ENCODE measurements around the gene ACAD10. TPM values are rescaled to one million over a fixed set of nuclear protein-coding genes. Genes with fewer than 3 reads are reported as not detected.

Gene ACAD10
- total RNA-seq, 1 experiment from 2014 or later, result 30.8 TPM

- Histone ChIP-seq H3K27ac (ENCODE audit: low read length) (no peak overlapping the region), H3K9me3 (ENCODE audit: control insufficient read depth, insufficient read depth, low read depth, low read length) (no peaks in the 10 kb centered on the region), H3K4me1 (ENCODE audit: control insufficient read depth, insufficient read depth, low read length) (no peaks in the 10 kb centered on the region), H3K4me3 (ENCODE audit: low read depth in 2 of 2, low read length in 2 of 2) (no peak overlapping the region), H3K27me3 (ENCODE audit: control insufficient read depth, insufficient read depth, low read length) (no peaks in the 10 kb centered on the region), H3K36me3 (ENCODE audit: control insufficient read depth, insufficient read depth, low read length) (no peaks in the 10 kb centered on the region)
- ATAC-seq, result no peak
- intact Hi-C loops (cut with micrococcal nuclease; ENCODE audit: unreplicated experiment), result no loop called here
- in situ Hi-C loops (cut with HindIII; ENCODE audit: low pct_unique_long_range_greater_than_20kb, low sequenced_read_pairs), result no loop called here
- ChIA-PET CTCF (no interaction called here), POLR2A (no interaction called here)
- no TSS peak for BruUV-seq (replicated peaks)
- no peak for DNase-seq (ENCODE audit: low read depth, low spot score)
- no peak for TF ChIP-seq CTCF (IDR thresholded peaks at IDR 0.05)
- no peak for TF ChIP-seq SIN3A (IDR thresholded peaks at IDR 0.05; ENCODE audit: borderline replicate concordance, insufficient read depth, low read depth, low read length)
- no peak for TF ChIP-seq REST (IDR thresholded peaks at IDR 0.05; ENCODE audit: insufficient read depth in 1 of 2, low read depth in 2 of 2, low read length in 1 of 2)
- TF ChIP-seq TCF7L2 (IDR thresholded peaks at IDR 0.05; ENCODE audit: low read depth, low read length), result no peak
- TF ChIP-seq POLR2AphosphoS5 (IDR thresholded peaks at IDR 0.05; ENCODE audit: low read depth, low read length), result no peak
These were observed 120.5 kb downstream of the ACAD10 start for GRCh38 chr12:111806304-111806703.

Small RNA genes within 50 kb of the gene (microRNA-seq; reads per million reads assigned to microRNA genes)
- not detected for gene MIR6761 (ENCODE audit: unreplicated experiment)

Other genes starting within 250 kb of the ACAD10 start
- 77.6 TPM for gene ATXN2, start 86.7 kb upstream of the ACAD10 start, total RNA-seq (2021; ENCODE audit: unreplicated experiment)
- gene BRAP, start 97 bp upstream of the ACAD10 start, total RNA-seq (2021; ENCODE audit: unreplicated experiment), result 19.6 TPM
- gene ALDH2, start 80.9 kb downstream of the ACAD10 start, total RNA-seq (2021; ENCODE audit: unreplicated experiment), result 9.0 TPM
- 49.7 TPM for gene MAPKAPK5, start 156.2 kb downstream of the ACAD10 start, total RNA-seq (2021; ENCODE audit: unreplicated experiment)